ELF-1 (cell line): ENCODE measurements around the gene MTFR2.

Experiments
- DNase-seq: peaks from one replicate; pipeline ENCODE4 v3.0.0-alpha.2; 2016; ENCODE audit warnings: low read depth, low spot score

Gene MTFR2

GRCh38 chr6:136186363-136186762, 63.7 kb downstream of the MTFR2 start:
- no peak for DNase-seq

- DNase-seq = no peak
Measured at GRCh38 chr6:136184738-136185137, 65.4 kb downstream of the MTFR2 start.

- no peak for DNase-seq
Measured at GRCh38 chr6:136181861-136182260, 68.2 kb downstream of the MTFR2 start.

GRCh38 chr6:136181512-136181833, 68.6 kb downstream of the MTFR2 start:
- no peak for DNase-seq
